Endothelial cell of umbilical vein (primary cell): Measurements from ENCODE around the gene MOB3B. TPM values are rescaled to one million over a fixed set of nuclear protein-coding genes. Genes with fewer than 3 reads are reported as not detected.

Experiments used
- BruUV-seq: library from RNA; stranded (reverse); fragments of 400-500 nt; replicated peaks from 2 replicates; lab custom pipeline; 2021; lab: Mats Ljungman, UMichigan
- CTCF ChIA-PET: fragments of 300-600, 350-600 bp; sonication (Branson Sonifier 250); formaldehyde crosslinking; loops from one replicate; lab custom pipeline; 2021; ENCODE audit warnings: antibody characterized with exemption, inconsistent platforms; lab: Charles Lee
- POLR2A ChIA-PET: fragments of 300-600, 350-600 bp; sonication (Branson Sonifier 250); formaldehyde crosslinking; loops from one replicate; lab custom pipeline; 2021; ENCODE audit warnings: antibody characterized with exemption, inconsistent platforms; lab: Charles Lee
- DNase-seq: peaks from one replicate; pipeline ENCODE4 v3.0.0-alpha.2; 2011; ENCODE audit warnings: low read depth, low spot score
- FAIRE-seq: peaks from 2 replicates; lab custom pipeline; 2011; peaks lifted over from hg19 to GRCh38; lab: Jason Lieb, UNC
- H2AFZ ChIP-seq: 2 replicates; pipeline ENCODE4 v1.6.0; 2012; ENCODE audit warnings: low read depth, low read length, control low read depth, inconsistent platforms
- H3K27ac ChIP-seq: 2 replicates; pipeline ENCODE4 v1.5.1; 2011; ENCODE audit warnings: low read depth, mild to moderate bottlenecking, control low read depth, low read length, moderate library complexity; ENCODE audit not compliant: insufficient read depth
- H3K27me3 ChIP-seq, 2 experiments: 2 replicates each; pipeline versions ENCODE4 v1.6.0 to v1.6.1; 2011; ENCODE audit warnings: low read length in 2 of 2, mixed read lengths in 1 of 2; ENCODE audit not compliant: control insufficient read depth in 2 of 2, insufficient read depth in 2 of 2
- H3K36me3 ChIP-seq, 2 experiments: 2 replicates in 1 of 2; 3 replicates in 1 of 2; pipeline ENCODE4 v1.5.1; 2011; ENCODE audit warnings: low read length in 2 of 2, mild to moderate bottlenecking in 1 of 2, moderate library complexity in 1 of 2; ENCODE audit not compliant: control insufficient read depth in 2 of 2, insufficient read depth in 2 of 2; ENCODE audit errors: extremely low read depth in 1 of 2
- H3K4me1 ChIP-seq: 3 replicates; pipeline ENCODE4 v1.5.1; 2011; ENCODE audit warnings: mild to moderate bottlenecking, low read length; ENCODE audit not compliant: control insufficient read depth, insufficient read depth; ENCODE audit errors: extremely low read depth
- H3K4me2 ChIP-seq: 2 replicates; pipeline ENCODE4 v1.6.1; 2011; ENCODE audit warnings: low read length, control low read depth, mixed read lengths; ENCODE audit not compliant: insufficient read depth
- H3K4me3 ChIP-seq, 3 experiments: fragments of 200-600 bp in 1 of 3; sonication (generic), shearing (Covaris generic) in 1 of 3; replicated peaks in 1 of 3; 2 replicates each; pipeline ENCODE4 v1.5.1; 2011 to 2016; ENCODE audit warnings: control low read depth in 3 of 3, low read length in 3 of 3, mild to moderate bottlenecking in 2 of 3, inconsistent platforms in 1 of 3, low read depth in 1 of 3, moderate library complexity in 1 of 3; ENCODE audit not compliant: insufficient read depth in 1 of 3
- H3K79me2 ChIP-seq: 2 replicates; pipeline ENCODE4 v1.6.0; 2012; ENCODE audit warnings: low read length, inconsistent platforms; ENCODE audit not compliant: control insufficient read depth, insufficient read depth
- H3K9ac ChIP-seq: replicated peaks from 2 replicates; pipeline ENCODE3; 2011; ENCODE audit warnings: low read length, control low read depth; ENCODE audit not compliant: insufficient read depth; ENCODE audit errors: extremely low read depth
- H3K9me1 ChIP-seq: replicated peaks from 3 replicates; pipeline ENCODE4 v1.6.0; 2011; ENCODE audit warnings: mild to moderate bottlenecking, low read length; ENCODE audit not compliant: control insufficient read depth, insufficient read depth; ENCODE audit errors: extremely low read depth
- H3K9me3 ChIP-seq: replicated peaks from 2 replicates; pipeline ENCODE4 v1.5.1; 2012; ENCODE audit warnings: low read length, inconsistent platforms; ENCODE audit not compliant: control insufficient read depth, insufficient read depth
- H4K20me1 ChIP-seq: replicated peaks from 2 replicates; pipeline ENCODE3; 2011; ENCODE audit warnings: mild to moderate bottlenecking, low read length; ENCODE audit not compliant: control insufficient read depth, insufficient read depth; ENCODE audit errors: extremely low read depth
- CTCF ChIP-seq, 2 donors: IDR thresholded peaks; 1 replicate in 1 of 2; 2 replicates in 1 of 2; pipeline ENCODE4 v1.5.1; 2011; ENCODE audit warnings: low read length in 2 of 2, mild to moderate bottlenecking in 2 of 2, moderate library complexity in 2 of 2, control low read depth in 1 of 2, inconsistent platforms in 1 of 2, low read depth in 1 of 2; ENCODE audit not compliant: insufficient read depth in 1 of 2; ENCODE audit errors: extremely low read depth in 1 of 2
- FOS ChIP-seq: IDR thresholded peaks from 2 replicates; pipeline ENCODE4 v1.6.1; 2011; ENCODE audit warnings: mild to moderate bottlenecking, low read length, moderate library complexity, borderline replicate concordance; ENCODE audit not compliant: insufficient read depth
- JUN ChIP-seq: IDR thresholded peaks from 2 replicates; pipeline ENCODE4 v1.6.1; 2011; ENCODE audit warnings: borderline replicate concordance, low read depth; ENCODE audit not compliant: insufficient read length, insufficient read depth
- MAX ChIP-seq: IDR thresholded peaks from 2 replicates; pipeline ENCODE4 v1.6.1; 2011; ENCODE audit not compliant: insufficient read depth, insufficient read length
- POLR2A ChIP-seq: IDR thresholded peaks from 2 replicates; pipeline ENCODE4 v1.6.1; 2012; ENCODE audit warnings: low read depth, mild to moderate bottlenecking, control low read depth, low read length
- dilution Hi-C: fragments of 300-500 bp; cut with MboI; formaldehyde crosslinking; loops from one replicate; pipeline ENCODE4 v1.15.0; 2019; ENCODE audit warnings: low sequenced_read_pairs; ENCODE audit not compliant: extremely low pct_ligation_motif_present
- intact Hi-C: fragments of 100-400 bp; cut with micrococcal nuclease; formaldehyde crosslinking; loops from one replicate; pipeline ENCODE4 v1.10.0; 2022
- polyA plus RNA-seq, 4 experiments: library from polyadenylated mRNA; depleted of rRNA in 3 of 4; stranded (reverse) in 3 of 4; unstranded in 1 of 4; fragments of >200 nt; gene quantifications; 2 replicates each; pipeline versions ENCODE4 v1.2.1 to v1.2.3, GENCODE V29; 2011 to 2012; ENCODE audit warnings: missing spikeins in 1 of 4
- total RNA-seq: library from RNA; stranded (reverse); gene quantifications from 2 replicates; pipeline ENCODE4 v1.2.3, GENCODE V29; 2021

The MOB3B gene
- total and polyA plus RNA-seq, 2 donors (not counting 3 experiments of a cell fraction or from before 2014, with no cell fraction given): 0.03 TPM; not detected in 1

DNA sequence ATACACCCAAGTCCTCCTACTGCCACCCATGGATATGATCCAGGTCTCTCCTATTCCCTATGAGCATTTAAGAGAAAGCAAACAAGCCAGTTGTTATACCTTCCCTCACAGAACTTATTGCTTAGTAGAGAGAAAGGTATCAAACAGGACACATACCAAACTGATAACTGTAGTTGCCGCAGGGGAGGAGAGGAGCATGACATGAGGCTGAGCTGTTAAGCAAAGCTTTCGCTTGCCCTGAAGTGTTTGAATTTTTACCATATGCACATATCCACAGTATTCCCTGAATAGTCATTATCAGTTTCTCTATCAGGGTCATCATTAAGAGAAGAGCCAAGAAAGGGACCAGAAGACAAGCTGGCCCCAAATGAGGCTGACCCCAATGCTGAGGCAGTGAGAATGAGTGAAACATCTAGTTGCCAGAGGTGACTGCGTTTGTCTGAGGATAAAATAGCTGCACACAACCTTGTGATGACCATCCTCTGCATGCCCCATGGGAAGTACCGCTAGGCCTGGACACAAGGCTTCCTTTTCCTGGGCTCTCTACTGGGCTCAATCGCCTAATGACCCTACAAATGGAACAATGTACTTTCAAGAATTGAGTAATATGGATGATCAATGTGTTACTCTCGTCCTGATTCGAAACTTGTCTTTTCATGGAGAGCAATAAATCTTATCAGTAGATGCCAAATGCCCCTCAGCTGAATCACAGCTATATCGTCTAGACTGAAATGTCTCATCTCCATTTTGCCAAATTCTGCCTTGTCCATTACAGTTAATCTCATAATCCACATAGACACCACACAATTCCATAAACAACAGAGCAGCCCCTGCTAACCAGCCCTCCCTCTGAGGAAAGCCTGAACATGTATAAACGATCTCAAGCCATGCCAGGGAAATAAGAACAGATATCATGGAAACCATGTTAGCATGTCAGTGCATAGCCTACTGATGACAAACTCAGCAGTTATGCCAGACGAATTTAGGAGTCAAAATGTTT is 9.8 kb downstream of the MOB3B start:
- Histone ChIP-seq H3K4me3 (no peak overlapping the region), H3K36me3 (no peaks in the 10 kb centered on the region), H3K9me3 (no peaks in the 10 kb centered on the region), H4K20me1 (no peaks in the 10 kb centered on the region), H3K9ac (no peak overlapping the region), H3K4me2 (no peak overlapping the region), H3K79me2 (no peaks in the 10 kb centered on the region), H3K4me1 (no peaks in the 10 kb centered on the region), H2AFZ (no peak overlapping the region), H3K27me3 (peaks cover 0 to 7% of the 10 kb centered on the region in 2 experiments), H3K27ac (no peak overlapping the region), H3K9me1 (no peaks in the 10 kb centered on the region)
- CTCF ChIA-PET: interaction anchor here (0.6 kb wide), 1 partner anchor 186 kb away, joined by 4 read pairs; no protein-coding TSS in a partner anchor
- FAIRE-seq: no peak
- dilution Hi-C loops: loop anchor here (25.0 kb wide), 1 partner anchor 182 kb away; no protein-coding TSS in a partner anchor
- POLR2A ChIA-PET: no interaction called here
- intact Hi-C loops: no loop called here
- no peak for DNase-seq
- BruUV-seq: no TSS peak
- TF ChIP-seq MAX (no peak), FOS (no peak), CTCF (IDR thresholded peaks at IDR 0.05; ENCODE audit: extremely low read depth in 1 of 2, insufficient read depth in 1 of 2, low read depth in 1 of 2, low read length in 2 of 2) (no peak), JUN (no peak), POLR2A (no peak)
